ENCODE measurements around the gene NUP98.

NUP98 gene

DNA sequence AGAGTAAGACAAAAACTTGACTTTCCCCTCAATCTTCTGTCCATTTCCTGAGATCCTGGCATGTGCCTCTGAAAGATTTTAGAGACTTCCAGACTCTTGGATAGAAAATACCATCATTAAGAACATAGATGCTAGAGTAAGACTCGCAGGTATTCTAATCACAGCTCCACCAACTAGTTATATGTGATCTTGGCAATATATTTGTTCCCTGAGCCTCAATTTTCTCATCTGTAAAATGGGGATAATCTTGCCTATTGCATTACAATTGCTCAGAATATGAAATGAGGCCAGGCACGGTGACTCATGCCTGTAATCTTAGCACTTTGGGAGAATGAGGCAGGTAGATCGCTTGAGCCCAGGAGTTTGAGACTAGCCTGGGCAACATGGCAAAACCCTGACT is 32.7 kb upstream of the NUP98 start:
- ChIA-PET POLR2A (ENCODE audit: low non-redundant PET) (no interaction called here), CTCF (no interaction called here)
- no peak for DNase-seq (ENCODE audit: low spot score)
- no peak overlapping the region for H3K27ac ChIP-seq
- TF ChIP-seq CTCF (conservative IDR thresholded peaks at IDR 0.05; ENCODE audit: low read depth) = no peak

DNA sequence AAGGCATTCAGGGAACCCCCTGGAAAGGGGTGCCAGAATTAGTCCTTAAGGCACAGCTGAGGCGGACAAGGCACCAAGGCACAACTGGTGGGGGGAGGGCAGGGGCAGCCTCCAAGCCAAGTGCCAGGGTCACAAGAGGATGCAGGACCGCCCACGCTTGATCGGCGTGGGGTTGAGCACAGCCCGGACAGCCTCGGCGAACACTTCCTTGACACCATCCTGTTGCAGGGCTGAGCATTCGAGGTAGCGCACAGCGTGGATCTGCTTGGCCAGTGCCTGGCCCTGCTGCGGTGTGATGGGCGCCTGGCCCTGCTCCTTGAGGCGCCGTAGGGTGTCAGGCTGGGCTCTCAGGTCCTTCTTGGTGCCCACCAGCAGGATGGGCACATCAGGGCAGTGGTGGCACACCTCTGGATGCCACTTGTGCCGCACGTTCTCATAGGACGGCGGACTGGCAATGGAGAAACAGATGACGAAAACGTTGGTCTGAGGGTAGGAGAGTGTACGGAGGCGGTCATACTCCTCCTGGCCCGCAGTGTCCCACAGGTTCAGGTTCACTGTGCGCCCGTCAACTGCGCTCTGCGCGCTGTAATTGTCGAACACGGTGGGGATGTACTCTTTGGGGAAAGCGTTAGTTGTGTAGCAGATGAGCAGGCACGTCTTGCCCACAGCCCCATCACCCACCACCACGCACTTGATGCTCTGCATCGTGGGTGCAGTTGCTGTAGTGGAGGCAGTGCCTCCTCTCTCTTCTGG is 30.3 kb upstream of the NUP98 start:
- ChIA-PET CTCF (interaction anchor here (0.6 to 0.7 kb wide), 3 partner anchors 18 to 20 kb away, joined by 3 to 5 read pairs (median 3); no protein-coding TSS in a partner anchor), POLR2A (ENCODE audit: low non-redundant PET) (interaction anchor here (0.5 to 0.6 kb wide), 2 partner anchors 13 to 221 kb away, joined by 3 to 4 read pairs; no protein-coding TSS in a partner anchor)
- no peak overlapping the region for H3K27ac ChIP-seq
- no peak for DNase-seq (ENCODE audit: low spot score)
- no peak for TF ChIP-seq CTCF (conservative IDR thresholded peaks at IDR 0.05; ENCODE audit: low read depth)

GRCh38 chr11:3826721-3827120 is 29.4 kb upstream of the NUP98 start:
- POLR2A ChIA-PET (ENCODE audit: low non-redundant PET) = no interaction called here
- peak overlapping the region; percentile 27; the same call in 1 of the 2 replicates for H3K27ac ChIP-seq
- CTCF ChIA-PET = no interaction called here
- no peak for DNase-seq (ENCODE audit: low spot score)
- TF ChIP-seq CTCF (conservative IDR thresholded peaks at IDR 0.05; ENCODE audit: low read depth) = no peak

GRCh38 chr11:3825473-3826154 is 28.3 kb upstream of the NUP98 start:
- H3K27ac ChIP-seq = no peak overlapping the region
- DNase-seq (ENCODE audit: low spot score) = no peak
- ChIA-PET POLR2A (ENCODE audit: low non-redundant PET) (no interaction called here), CTCF (interaction anchor here (0.6 to 1.0 kb wide), 3 partner anchors 13 to 164 kb away, joined by 3 read pairs; no protein-coding TSS in a partner anchor)
- no peak for TF ChIP-seq CTCF (conservative IDR thresholded peaks at IDR 0.05; ENCODE audit: low read depth)

GRCh38 chr11:3824714-3825472 is 27.5 kb upstream of the NUP98 start:
- CTCF ChIA-PET = interaction anchor here (0.6 to 1.0 kb wide), 3 partner anchors 14 to 165 kb away, joined by 3 read pairs; no protein-coding TSS in a partner anchor
- no peak; the same call in none of the 2 replicates for TF ChIP-seq CTCF (conservative IDR thresholded peaks at IDR 0.05; ENCODE audit: low read depth)
- no peak overlapping the region for H3K27ac ChIP-seq
- no peak for DNase-seq (ENCODE audit: low spot score)
- POLR2A ChIA-PET (ENCODE audit: low non-redundant PET) = no interaction called here
